ENCODE measurements around the gene TMEM182. TPM values are rescaled to one million over a fixed set of nuclear protein-coding genes. Genes with fewer than 3 reads are reported as not detected.

TMEM182 gene
- total and polyA plus RNA-seq, 2 of the 4 experiments (the other 2 are of a cell fraction) = 1.3 to 1.4 TPM

- no peak overlapping the region for H3K4me2 ChIP-seq (ENCODE audit: low read depth, low read length)
- no peak overlapping the region for H2BK5ac ChIP-seq (ENCODE audit: low read depth, low read length, poor library complexity, severe bottlenecking)
- no peak overlapping the region for H2BK20ac ChIP-seq (ENCODE audit: low read depth, low read length)
- H3K56ac ChIP-seq (ENCODE audit: extremely low read depth, insufficient read depth, low read length) = no peak overlapping the region
- H3K79me1 ChIP-seq (ENCODE audit: low read depth in 1 of 2, low read length in 2 of 2) = no peaks in the 10 kb centered on the region
- H2AFZ ChIP-seq (replicated peaks; ENCODE audit: low read length, poor library complexity) = no peak overlapping the region
- ATAC-seq (ENCODE audit: low read depth) (no peak), DNase-seq (peak; percentile 20)
- H3K18ac ChIP-seq (ENCODE audit: low read depth, low read length) = no peak overlapping the region
- TF ChIP-seq MAFK (IDR thresholded peaks at IDR 0.05; ENCODE audit: low read depth, low read length) = no peak
- TF ChIP-seq NFE2L2 (IDR thresholded peaks at IDR 0.05; ENCODE audit: low read depth, low read length) = no peak
- no peak for TF ChIP-seq CHD1 (IDR thresholded peaks at IDR 0.05; ENCODE audit: low read depth, low read length)
- TF ChIP-seq SMC3 (IDR thresholded peaks at IDR 0.05; ENCODE audit: low read depth, low read length) = no peak
- no peak for TF ChIP-seq BHLHE40 (IDR thresholded peaks at IDR 0.05; ENCODE audit: low read depth, low read length)
- TF ChIP-seq CTCF (conservative IDR thresholded peaks at IDR 0.05; ENCODE audit: low read depth, low read length) = no peak
- TF ChIP-seq RAD21 (IDR thresholded peaks at IDR 0.05; ENCODE audit: low read length) = no peak
- no peak for TF ChIP-seq MXI1 (IDR thresholded peaks at IDR 0.05; ENCODE audit: borderline replicate concordance, low read depth, low read length)
- no peak for TF ChIP-seq USF2 (IDR thresholded peaks at IDR 0.05; ENCODE audit: low read depth, low read length)
- TF ChIP-seq RCOR1 (IDR thresholded peaks at IDR 0.05; ENCODE audit: insufficient replicate concordance, low read length) = no peak
- no peak for TF ChIP-seq POLR2A (IDR thresholded peaks at IDR 0.05; ENCODE audit: low read depth, low read length)
- TF ChIP-seq FOS (IDR thresholded peaks at IDR 0.05; ENCODE audit: low read depth, low read length) = no peak
- no peak for TF ChIP-seq RFX5 (IDR thresholded peaks at IDR 0.05; ENCODE audit: low read depth, low read length)
- no peak for TF ChIP-seq ELK1 (IDR thresholded peaks at IDR 0.05; ENCODE audit: borderline replicate concordance, low read depth, low read length)
- no peak for TF ChIP-seq MAZ (IDR thresholded peaks at IDR 0.05; ENCODE audit: borderline replicate concordance, low read depth, low read length)
- no peak for TF ChIP-seq CEBPB (IDR thresholded peaks at IDR 0.05; ENCODE audit: low read depth, low read length)
- H4K20me1 ChIP-seq (ENCODE audit: insufficient read depth, low read length) = no peaks in the 10 kb centered on the region
- H3K36me3 ChIP-seq (ENCODE audit: control insufficient read depth, insufficient read depth, low read length) = no peaks in the 10 kb centered on the region
- H3K9me3 ChIP-seq (ENCODE audit: control insufficient read depth, insufficient read depth, low read length) = no peaks in the 10 kb centered on the region
- no peak overlapping the region for H2AK5ac ChIP-seq (ENCODE audit: low read depth, low read length)
- H3K9me1 ChIP-seq (ENCODE audit: insufficient read depth, low read length) = no peaks in the 10 kb centered on the region
- dilution Hi-C loops (cut with HindIII; ENCODE audit: low sequenced_read_pairs, unreplicated experiment) (no loop called here), in situ Hi-C loops (cut with MboI; ENCODE audit: low sequenced_read_pairs) (no loop called here), intact Hi-C loops (cut with micrococcal nuclease) (no loop called here)
- no peak overlapping the region for H2BK15ac ChIP-seq (ENCODE audit: low read depth, low read length)
- H3K27ac ChIP-seq (ENCODE audit: insufficient read depth, low read length) = no peak overlapping the region
- ChIA-PET POLR2A (ENCODE audit: unreplicated experiment) (no interaction called here), CTCF (interaction anchor here (0.6 to 3.1 kb wide), 3 partner anchors 11 to 232 kb away, joined by 4 to 12 read pairs (median 4); no protein-coding TSS in a partner anchor)
- BruUV-seq (replicated peaks) = no TSS peak
- no peak overlapping the region for H2BK120ac ChIP-seq (ENCODE audit: low read depth, low read length)
- H3K4ac ChIP-seq (ENCODE audit: low read depth, low read length) = no peak overlapping the region
- no CpG with 5 or more reads among the region's 6 CpGs for WGBS, 2 experiments (ENCODE audit: extremely low coverage in 2 of 2, insufficient read length in 1 of 2)
- no peaks in the 10 kb centered on the region for H3K27me3 ChIP-seq (ENCODE audit: control insufficient read depth, insufficient read depth, low read length)
- no peak overlapping the region for H3K23ac ChIP-seq (ENCODE audit: low read depth, low read length)
- no peaks in the 10 kb centered on the region for H3K4me1 ChIP-seq (ENCODE audit: control insufficient read depth, insufficient read depth, low read length)
- H2AK9ac ChIP-seq (replicated peaks; ENCODE audit: low read depth, low read length, poor library complexity) = no peak overlapping the region
- H4K91ac ChIP-seq (ENCODE audit: insufficient read depth, low read depth, low read length) = no peak overlapping the region
- no peak overlapping the region for H4K8ac ChIP-seq (ENCODE audit: low read depth in 2 of 2, low read length in 2 of 2)
- H4K5ac ChIP-seq (ENCODE audit: low read depth, low read length) = no peak overlapping the region
- no peak overlapping the region for H3K9ac ChIP-seq (ENCODE audit: low read depth, low read length)
- no peak overlapping the region for H3K4me3 ChIP-seq (ENCODE audit: insufficient read depth, low read depth, low read length)
- no peak overlapping the region for H3K14ac ChIP-seq (replicated peaks; ENCODE audit: low read depth, low read length)
Measured at GRCh38 chr2:102764083-102764482, 2.3 kb downstream of the TMEM182 start.

Measured in IMR-90 (cell line).